ENCODE measurements around the gene KCNQ5.

Gene KCNQ5

GRCh38 chr6:73079611-73079955, 457.7 kb downstream of the KCNQ5 start:
- TF ChIP-seq ZNF274 (IDR thresholded peaks at IDR 0.05; ENCODE audit: low read depth, low read length) = no peak
- no peak overlapping the region for H3K4me3 ChIP-seq (ENCODE audit: low read length)

GRCh38 chr6:73079978-73080377, 458.1 kb downstream of the KCNQ5 start:
- H3K4me3 ChIP-seq (ENCODE audit: low read length) = no peak overlapping the region
- no peak for TF ChIP-seq ZNF274 (IDR thresholded peaks at IDR 0.05; ENCODE audit: low read depth, low read length)

GRCh38 chr6:73081955-73082354, 460.1 kb downstream of the KCNQ5 start:
- no peak overlapping the region for H3K4me3 ChIP-seq (ENCODE audit: low read length)
- no peak for TF ChIP-seq ZNF274 (IDR thresholded peaks at IDR 0.05; ENCODE audit: low read depth, low read length)

- H3K4me3 ChIP-seq (ENCODE audit: low read length) = no peak overlapping the region
These were observed 462.0 kb downstream of the KCNQ5 start for GRCh38 chr6:73083886-73084285.

GRCh38 chr6:73085443-73085871, 463.6 kb downstream of the KCNQ5 start:
- TF ChIP-seq ZNF274 (IDR thresholded peaks at IDR 0.05; ENCODE audit: low read depth, low read length) = no peak
- H3K4me3 ChIP-seq (ENCODE audit: low read length) = no peak overlapping the region

More at GRCh38 chr6:73083886-73084285, 462.0 kb downstream of the KCNQ5 start:
- TF ChIP-seq ZNF274 (IDR thresholded peaks at IDR 0.05; ENCODE audit: low read depth, low read length) = no peak

- TF ChIP-seq ZNF274 (IDR thresholded peaks at IDR 0.05; ENCODE audit: low read depth, low read length) = no peak
- no peak overlapping the region for H3K4me3 ChIP-seq (ENCODE audit: low read length)
These were observed 464.9 kb downstream of the KCNQ5 start for GRCh38 chr6:73086726-73087125.

- H3K4me3 ChIP-seq (ENCODE audit: low read length) = no peak overlapping the region
- TF ChIP-seq ZNF274 (IDR thresholded peaks at IDR 0.05; ENCODE audit: low read depth, low read length) = no peak
These were observed 466.4 kb downstream of the KCNQ5 start for GRCh38 chr6:73088138-73088813.

- no peak for TF ChIP-seq ZNF274 (IDR thresholded peaks at IDR 0.05; ENCODE audit: low read depth, low read length)
- no peak overlapping the region for H3K4me3 ChIP-seq (ENCODE audit: low read length)
These were observed 483.1 kb downstream of the KCNQ5 start for GRCh38 chr6:73104921-73105320.

GRCh38 chr6:73107016-73107415, 485.2 kb downstream of the KCNQ5 start:
- TF ChIP-seq ZNF274 (IDR thresholded peaks at IDR 0.05; ENCODE audit: low read depth, low read length) = no peak
- no peak overlapping the region for H3K4me3 ChIP-seq (ENCODE audit: low read length)

GRCh38 chr6:73108949-73109348, 487.1 kb downstream of the KCNQ5 start:
- no peak for TF ChIP-seq ZNF274 (IDR thresholded peaks at IDR 0.05; ENCODE audit: low read depth, low read length)
- H3K4me3 ChIP-seq (ENCODE audit: low read length) = no peak overlapping the region

GRCh38 chr6:73109659-73110058, 487.8 kb downstream of the KCNQ5 start:
- no peak overlapping the region for H3K4me3 ChIP-seq (ENCODE audit: low read length)
- no peak for TF ChIP-seq ZNF274 (IDR thresholded peaks at IDR 0.05; ENCODE audit: low read depth, low read length)

- no peak for TF ChIP-seq ZNF274 (IDR thresholded peaks at IDR 0.05; ENCODE audit: low read depth, low read length)
These were observed 494.5 kb downstream of the KCNQ5 start for GRCh38 chr6:73116330-73116729.

GRCh38 chr6:73121421-73121993, 499.6 kb downstream of the KCNQ5 start:
- no peak for TF ChIP-seq ZNF274 (IDR thresholded peaks at IDR 0.05; ENCODE audit: low read depth, low read length)
- H3K4me3 ChIP-seq (ENCODE audit: low read length) = no peak overlapping the region

More at GRCh38 chr6:73116330-73116729, 494.5 kb downstream of the KCNQ5 start:
- H3K4me3 ChIP-seq (ENCODE audit: low read length) = no peak overlapping the region

GRCh38 chr6:73123632-73124329, 501.9 kb downstream of the KCNQ5 start:
- H3K4me3 ChIP-seq (ENCODE audit: low read length) = no peak overlapping the region
- TF ChIP-seq ZNF274 (IDR thresholded peaks at IDR 0.05; ENCODE audit: low read depth, low read length) = no peak
